ENCODE measurements around the gene RPL39. TPM values are rescaled to one million over a fixed set of nuclear protein-coding genes. Genes with fewer than 3 reads are reported as not detected.

Gene RPL39
- total and polyA plus RNA-seq, 9 donors = 2,907 to 12,575 (median 3,754) TPM

- Histone ChIP-seq H3K4me3 (peak overlapping the region; percentile 32), H3K27me3 (no peaks in the 10 kb centered on the region), H3K36me3 (no peaks in the 10 kb centered on the region), H3K4me1 (ENCODE audit: insufficient read depth) (no peaks in the 10 kb centered on the region), H3K9me3 (no peaks in the 10 kb centered on the region), H3K27ac (peak overlapping the region in 1 of 2 donors; percentile 42)
- intact Hi-C loops (cut with DNase I) = no loop called here
- TF ChIP-seq, protein P1, sequence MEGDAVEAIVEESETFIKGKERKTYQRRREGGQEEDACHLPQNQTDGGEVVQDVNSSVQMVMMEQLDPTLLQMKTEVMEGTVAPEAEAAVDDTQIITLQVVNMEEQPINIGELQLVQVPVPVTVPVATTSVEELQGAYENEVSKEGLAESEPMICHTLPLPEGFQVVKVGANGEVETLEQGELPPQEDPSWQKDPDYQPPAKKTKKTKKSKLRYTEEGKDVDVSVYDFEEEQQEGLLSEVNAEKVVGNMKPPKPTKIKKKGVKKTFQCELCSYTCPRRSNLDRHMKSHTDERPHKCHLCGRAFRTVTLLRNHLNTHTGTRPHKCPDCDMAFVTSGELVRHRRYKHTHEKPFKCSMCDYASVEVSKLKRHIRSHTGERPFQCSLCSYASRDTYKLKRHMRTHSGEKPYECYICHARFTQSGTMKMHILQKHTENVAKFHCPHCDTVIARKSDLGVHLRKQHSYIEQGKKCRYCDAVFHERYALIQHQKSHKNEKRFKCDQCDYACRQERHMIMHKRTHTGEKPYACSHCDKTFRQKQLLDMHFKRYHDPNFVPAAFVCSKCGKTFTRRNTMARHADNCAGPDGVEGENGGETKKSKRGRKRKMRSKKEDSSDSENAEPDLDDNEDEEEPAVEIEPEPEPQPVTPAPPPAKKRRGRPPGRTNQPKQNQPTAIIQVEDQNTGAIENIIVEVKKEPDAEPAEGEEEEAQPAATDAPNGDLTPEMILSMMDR (IDR thresholded peaks at IDR 0.05) = no peak
- TF ChIP-seq EP300 (IDR thresholded peaks at IDR 0.05) (no peak), POLR2A (IDR thresholded peaks at IDR 0.05) (no peak)
- DNase-seq = peak; percentile 14 to 51 (median 24)
- 19 to 40% (median 30%) methylated on average over 26 to 54 of the region's 54 CpGs for WGBS, 3 donors
Measured at GRCh38 chrX:119758731-119759247, 32.6 kb downstream of the RPL39 start.

GRCh38 chrX:119757979-119758730 lies 33.3 kb downstream of the RPL39 start, which contains the start of gene SOWAHD:
Gene SOWAHD, plus strand, starts transcription at chrX:119758588. Its CDS starts 80 bp downstream, at chrX:119758668.
- H3K9me3 ChIP-seq = no peaks in the 10 kb centered on the region
- peak within 1 kb of the TSS in 1 of 2 donors; percentile 42 for H3K27ac ChIP-seq
- 25 to 33% (median 30%) methylated on average over 56 to 59 of the region's 59 CpGs for WGBS, 3 donors
- H3K4me3 ChIP-seq = peak within 1 kb of the TSS; percentile 32
- H3K4me1 ChIP-seq (ENCODE audit: insufficient read depth) = no peaks in the 10 kb centered on the region
- TF ChIP-seq POLR2A (IDR thresholded peaks at IDR 0.05) = no peak
- TF ChIP-seq, protein P1 (IDR thresholded peaks at IDR 0.05) = no peak
- TF ChIP-seq EP300 (IDR thresholded peaks at IDR 0.05) = no peak
- no peaks in the 10 kb centered on the region for H3K36me3 ChIP-seq
- peak; percentile 33 to 60 (median 47) for DNase-seq
- intact Hi-C loops (cut with DNase I) = no loop called here
- H3K27me3 ChIP-seq = no peaks in the 10 kb centered on the region

DNA sequence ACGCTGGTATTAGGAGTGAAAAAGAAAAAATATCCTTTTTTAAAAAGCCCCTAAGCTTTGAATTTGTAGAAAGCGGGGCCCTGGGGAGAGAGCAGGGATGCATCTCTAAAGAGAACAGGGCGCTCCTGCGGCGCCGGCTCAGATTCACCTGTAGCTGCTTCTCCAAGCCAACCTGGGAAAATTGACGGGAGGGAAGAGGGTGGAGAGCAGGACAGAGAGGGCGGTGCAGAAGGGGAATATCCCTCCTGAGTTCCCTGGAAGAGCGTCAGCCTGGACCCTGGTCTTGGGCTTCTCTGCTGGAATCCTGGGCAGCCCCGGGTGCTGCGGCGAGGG lies 33.8 kb downstream of the RPL39 start:
- Histone ChIP-seq H3K9me3 (no peaks in the 10 kb centered on the region), H3K4me1 (ENCODE audit: insufficient read depth) (no peaks in the 10 kb centered on the region), H3K27ac (peak overlapping the region in 1 of 2 donors; percentile 42), H3K4me3 (peak overlapping the region; percentile 32), H3K36me3 (no peaks in the 10 kb centered on the region), H3K27me3 (no peaks in the 10 kb centered on the region)
- TF ChIP-seq POLR2A (IDR thresholded peaks at IDR 0.05) (no peak), EP300 (IDR thresholded peaks at IDR 0.05) (no peak)
- TF ChIP-seq, protein P1 (IDR thresholded peaks at IDR 0.05) = no peak
- intact Hi-C loops (cut with DNase I) = no loop called here
- 47 to 57% (median 54%) methylated on average over 12 of the region's 12 CpGs for WGBS, 3 donors
- DNase-seq = no peak

DNA sequence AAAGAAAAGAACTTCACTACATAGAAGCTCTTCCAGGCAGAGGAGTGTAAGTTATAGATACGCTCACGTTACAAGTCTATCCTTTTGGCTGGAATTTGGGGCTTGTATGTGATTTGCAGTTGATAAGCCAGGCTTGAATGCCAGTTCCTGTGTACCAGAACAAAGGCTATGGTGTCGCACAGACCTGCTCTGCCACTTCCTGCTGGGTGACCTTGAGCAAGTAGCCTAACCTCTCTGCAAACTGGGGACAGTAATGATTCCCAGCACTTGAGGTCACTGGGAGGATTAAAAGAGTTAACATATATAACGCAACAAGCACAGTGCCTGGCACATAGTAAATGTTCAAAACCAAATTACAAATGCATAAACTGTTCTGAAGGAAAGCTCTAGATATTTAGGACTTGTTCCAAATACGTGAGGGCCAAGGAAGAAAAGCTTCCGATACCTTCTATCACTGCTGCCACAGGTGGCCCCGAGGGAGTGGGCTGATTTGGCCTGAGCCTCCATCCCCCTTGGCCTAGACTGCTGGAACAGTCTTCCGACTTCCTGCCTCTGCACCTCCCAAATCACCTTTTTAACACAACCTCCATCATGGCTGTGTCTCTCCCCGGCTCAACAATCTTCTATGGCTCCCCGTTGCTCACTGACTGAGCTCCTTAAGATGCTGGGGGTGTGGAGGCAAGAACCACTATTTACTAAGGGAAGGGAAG lies 34.3 kb downstream of the RPL39 start:
- Histone ChIP-seq H3K9me3 (no peaks in the 10 kb centered on the region), H3K4me3 (no peak overlapping the region), H3K36me3 (no peaks in the 10 kb centered on the region), H3K27me3 (no peaks in the 10 kb centered on the region), H3K27ac (peak overlapping the region in 1 of 2 donors; percentile 42), H3K4me1 (ENCODE audit: insufficient read depth) (no peaks in the 10 kb centered on the region)
- DNase-seq = no peak
- 72 to 76% (median 73%) methylated on average over 10 of the region's 10 CpGs for WGBS, 3 donors
- TF ChIP-seq, protein P1 (IDR thresholded peaks at IDR 0.05) = no peak
- no peak for TF ChIP-seq EP300 (IDR thresholded peaks at IDR 0.05)
- no peak for TF ChIP-seq POLR2A (IDR thresholded peaks at IDR 0.05)
- intact Hi-C loops (cut with DNase I) = no loop called here
